Endothelial cell of umbilical vein (primary cell): ENCODE results near the gene TSPAN14. TPM values are rescaled to one million over a fixed set of nuclear protein-coding genes. Genes with fewer than 3 reads are reported as not detected.
A peak's percentile ranks its signal among the peaks of the same experiment; 100 is the strongest.

Experiments
- BruUV-seq: library from RNA; stranded (reverse); fragments of 400-500 nt; replicated peaks from 2 replicates; lab custom pipeline; 2021; lab: Mats Ljungman, UMichigan
- CTCF ChIA-PET: fragments of 300-600, 350-600 bp; sonication (Branson Sonifier 250); formaldehyde crosslinking; loops from one replicate; lab custom pipeline; 2021; ENCODE audit warnings: antibody characterized with exemption, inconsistent platforms; lab: Charles Lee
- POLR2A ChIA-PET: fragments of 300-600, 350-600 bp; sonication (Branson Sonifier 250); formaldehyde crosslinking; loops from one replicate; lab custom pipeline; 2021; ENCODE audit warnings: antibody characterized with exemption, inconsistent platforms; lab: Charles Lee
- DNase-seq: peaks from one replicate; pipeline ENCODE4 v3.0.0-alpha.2; 2011; ENCODE audit warnings: low read depth, low spot score
- FAIRE-seq: peaks from 2 replicates; lab custom pipeline; 2011; peaks lifted over from hg19 to GRCh38; lab: Jason Lieb, UNC
- H2AFZ ChIP-seq: 2 replicates; pipeline ENCODE4 v1.6.0; 2012; ENCODE audit warnings: low read depth, low read length, control low read depth, inconsistent platforms
- H3K27ac ChIP-seq: 2 replicates; pipeline ENCODE4 v1.5.1; 2011; ENCODE audit warnings: low read depth, mild to moderate bottlenecking, control low read depth, low read length, moderate library complexity; ENCODE audit not compliant: insufficient read depth
- H3K27me3 ChIP-seq, 2 experiments: 2 replicates each; pipeline versions ENCODE4 v1.6.0 to v1.6.1; 2011; ENCODE audit warnings: low read length in 2 of 2, mixed read lengths in 1 of 2; ENCODE audit not compliant: control insufficient read depth in 2 of 2, insufficient read depth in 2 of 2
- H3K36me3 ChIP-seq, 2 experiments: 2 replicates in 1 of 2; 3 replicates in 1 of 2; pipeline ENCODE4 v1.5.1; 2011; ENCODE audit warnings: low read length in 2 of 2, mild to moderate bottlenecking in 1 of 2, moderate library complexity in 1 of 2; ENCODE audit not compliant: control insufficient read depth in 2 of 2, insufficient read depth in 2 of 2; ENCODE audit errors: extremely low read depth in 1 of 2
- H3K4me1 ChIP-seq: 3 replicates; pipeline ENCODE4 v1.5.1; 2011; ENCODE audit warnings: mild to moderate bottlenecking, low read length; ENCODE audit not compliant: control insufficient read depth, insufficient read depth; ENCODE audit errors: extremely low read depth
- H3K4me2 ChIP-seq: 2 replicates; pipeline ENCODE4 v1.6.1; 2011; ENCODE audit warnings: low read length, control low read depth, mixed read lengths; ENCODE audit not compliant: insufficient read depth
- H3K4me3 ChIP-seq, 3 experiments: fragments of 200-600 bp in 1 of 3; sonication (generic), shearing (Covaris generic) in 1 of 3; replicated peaks in 1 of 3; 2 replicates each; pipeline ENCODE4 v1.5.1; 2011 to 2016; ENCODE audit warnings: control low read depth in 3 of 3, low read length in 3 of 3, mild to moderate bottlenecking in 2 of 3, inconsistent platforms in 1 of 3, low read depth in 1 of 3, moderate library complexity in 1 of 3; ENCODE audit not compliant: insufficient read depth in 1 of 3
- H3K79me2 ChIP-seq: 2 replicates; pipeline ENCODE4 v1.6.0; 2012; ENCODE audit warnings: low read length, inconsistent platforms; ENCODE audit not compliant: control insufficient read depth, insufficient read depth
- H3K9ac ChIP-seq: replicated peaks from 2 replicates; pipeline ENCODE3; 2011; ENCODE audit warnings: low read length, control low read depth; ENCODE audit not compliant: insufficient read depth; ENCODE audit errors: extremely low read depth
- H3K9me1 ChIP-seq: replicated peaks from 3 replicates; pipeline ENCODE4 v1.6.0; 2011; ENCODE audit warnings: mild to moderate bottlenecking, low read length; ENCODE audit not compliant: control insufficient read depth, insufficient read depth; ENCODE audit errors: extremely low read depth
- H3K9me3 ChIP-seq: replicated peaks from 2 replicates; pipeline ENCODE4 v1.5.1; 2012; ENCODE audit warnings: low read length, inconsistent platforms; ENCODE audit not compliant: control insufficient read depth, insufficient read depth
- H4K20me1 ChIP-seq: replicated peaks from 2 replicates; pipeline ENCODE3; 2011; ENCODE audit warnings: mild to moderate bottlenecking, low read length; ENCODE audit not compliant: control insufficient read depth, insufficient read depth; ENCODE audit errors: extremely low read depth
- CTCF ChIP-seq, 2 donors: IDR thresholded peaks; 1 replicate in 1 of 2; 2 replicates in 1 of 2; pipeline ENCODE4 v1.5.1; 2011; ENCODE audit warnings: low read length in 2 of 2, mild to moderate bottlenecking in 2 of 2, moderate library complexity in 2 of 2, control low read depth in 1 of 2, inconsistent platforms in 1 of 2, low read depth in 1 of 2; ENCODE audit not compliant: insufficient read depth in 1 of 2; ENCODE audit errors: extremely low read depth in 1 of 2
- EZH2 ChIP-seq: IDR thresholded peaks from 2 replicates; pipeline ENCODE4 v1.6.1; 2012; ENCODE audit warnings: borderline replicate concordance, low read depth, mild to moderate bottlenecking, moderate library complexity, low read length, inconsistent platforms; ENCODE audit not compliant: severe bottlenecking
- FOS ChIP-seq: IDR thresholded peaks from 2 replicates; pipeline ENCODE4 v1.6.1; 2011; ENCODE audit warnings: mild to moderate bottlenecking, low read length, moderate library complexity, borderline replicate concordance; ENCODE audit not compliant: insufficient read depth
- GATA2 ChIP-seq: IDR thresholded peaks from 2 replicates; pipeline ENCODE4 v1.7.0; 2011; ENCODE audit warnings: low read depth, mild to moderate bottlenecking, moderate library complexity, mixed read lengths, low read length; ENCODE audit not compliant: insufficient read length, insufficient read depth
- JUN ChIP-seq: IDR thresholded peaks from 2 replicates; pipeline ENCODE4 v1.6.1; 2011; ENCODE audit warnings: borderline replicate concordance, low read depth; ENCODE audit not compliant: insufficient read length, insufficient read depth
- MYC ChIP-seq: IDR thresholded peaks from one replicate; pipeline ENCODE4 v1.6.1; 2011; ENCODE audit warnings: mild to moderate bottlenecking, low read depth, low read length
- POLR2A ChIP-seq: IDR thresholded peaks from 2 replicates; pipeline ENCODE4 v1.6.1; 2012; ENCODE audit warnings: low read depth, mild to moderate bottlenecking, control low read depth, low read length
- POLR2AphosphoS5 ChIP-seq: IDR thresholded peaks from 2 replicates; pipeline ENCODE4 v1.6.1; 2012; ENCODE audit warnings: low read depth, mild to moderate bottlenecking, control low read depth, low read length, moderate library complexity; ENCODE audit not compliant: insufficient read depth
- dilution Hi-C: fragments of 300-500 bp; cut with MboI; formaldehyde crosslinking; loops from one replicate; pipeline ENCODE4 v1.15.0; 2019; ENCODE audit warnings: low sequenced_read_pairs; ENCODE audit not compliant: extremely low pct_ligation_motif_present
- intact Hi-C: fragments of 100-400 bp; cut with micrococcal nuclease; formaldehyde crosslinking; loops from one replicate; pipeline ENCODE4 v1.10.0; 2022
- polyA plus RNA-seq, 4 experiments: library from polyadenylated mRNA; depleted of rRNA in 3 of 4; stranded (reverse) in 3 of 4; unstranded in 1 of 4; fragments of >200 nt; gene quantifications; 2 replicates each; pipeline versions ENCODE4 v1.2.1 to v1.2.3, GENCODE V29; 2011 to 2012; ENCODE audit warnings: missing spikeins in 1 of 4
- total RNA-seq: library from RNA; stranded (reverse); gene quantifications from 2 replicates; pipeline ENCODE4 v1.2.3, GENCODE V29; 2021
- TF ChIP-seq, protein P1 (sequence below): IDR thresholded peaks from 2 replicates; pipeline ENCODE4 v1.6.1; 2011; ENCODE audit not compliant: insufficient read depth, insufficient read length

Gene TSPAN14
- total and polyA plus RNA-seq, 2 donors (not counting 3 experiments of a cell fraction or from before 2014, with no cell fraction given) = 210 to 242 TPM

- Histone ChIP-seq H4K20me1 (no peaks in the 10 kb centered on the region), H2AFZ (no peak overlapping the region), H3K36me3 (peaks cover 0 to 4% of the 10 kb centered on the region in 2 experiments), H3K27ac (peak overlapping the region; percentile 93), H3K9me1 (no peaks in the 10 kb centered on the region), H3K27me3 (no peaks in the 10 kb centered on the region), H3K4me1 (peaks cover 64% of the 10 kb centered on the region), H3K4me3 (peak overlapping the region; percentile 81 to 89 (median 87)), H3K9me3 (no peaks in the 10 kb centered on the region), H3K79me2 (peaks cover 59% of the 10 kb centered on the region), H3K9ac (peak overlapping the region; percentile 88), H3K4me2 (peak overlapping the region; percentile 77)
- dilution Hi-C loops (no loop called here), intact Hi-C loops (loop anchor here (1.0 to 5.0 kb wide), 3 partner anchors 22 to 208 kb away; no protein-coding TSS in a partner anchor)
- ChIA-PET CTCF (interaction anchor here (0.7 to 3.3 kb wide), 7 partner anchors 22 to 99 kb away, joined by 3 to 29 read pairs (median 5); no protein-coding TSS in a partner anchor), POLR2A (interaction anchor here (0.6 kb wide), 1 partner anchor 92 kb away, joined by 3 read pairs; no protein-coding TSS in a partner anchor)
- no TSS peak for BruUV-seq
- FAIRE-seq (peak; percentile 54), DNase-seq (peak; percentile 61)
- TF ChIP-seq, protein P1, sequence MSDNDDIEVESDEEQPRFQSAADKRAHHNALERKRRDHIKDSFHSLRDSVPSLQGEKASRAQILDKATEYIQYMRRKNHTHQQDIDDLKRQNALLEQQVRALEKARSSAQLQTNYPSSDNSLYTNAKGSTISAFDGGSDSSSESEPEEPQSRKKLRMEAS = no peak
- no peak for TF ChIP-seq POLR2A
- TF ChIP-seq FOS = no peak
- TF ChIP-seq POLR2AphosphoS5 = no peak
- TF ChIP-seq MYC = no peak
Observed at GRCh38 chr10:80410578-80411145, 43.4 kb upstream of the TSPAN14 start.

DNA sequence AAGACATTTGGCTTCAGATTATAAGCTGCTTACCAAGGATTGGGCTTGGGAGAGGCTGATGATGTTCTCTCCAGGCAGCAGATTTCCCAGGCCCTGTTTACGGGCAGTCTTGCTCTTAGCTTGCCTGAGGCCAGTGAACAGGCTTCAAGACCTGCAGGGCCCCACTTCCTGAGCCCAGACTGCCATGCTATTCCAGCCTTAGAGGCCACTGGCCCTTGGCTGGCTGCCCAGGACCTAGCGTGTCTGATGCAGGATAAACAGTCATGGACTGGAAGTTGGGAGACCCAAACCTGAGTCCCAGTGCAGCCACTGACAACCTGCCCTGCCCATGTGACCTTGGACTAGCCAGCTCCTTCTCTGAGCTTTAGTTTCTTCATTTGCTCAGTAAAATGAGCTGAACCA is 42.8 kb upstream of the TSPAN14 start:
- TF ChIP-seq, protein P1 = no peak
- TF ChIP-seq MYC (peak; percentile 55), POLR2A (peak; percentile 88), JUN (no peak), EZH2 (no peak), CTCF (IDR thresholded peaks at IDR 0.05; ENCODE audit: extremely low read depth in 1 of 2, insufficient read depth in 1 of 2, low read depth in 1 of 2, low read length in 2 of 2) (no peak), FOS (peak; percentile 21), POLR2AphosphoS5 (peak; percentile 81), GATA2 (peak; percentile 42)
- Histone ChIP-seq H2AFZ (no peak overlapping the region), H3K9me1 (no peaks in the 10 kb centered on the region), H3K79me2 (peaks cover 65% of the 10 kb centered on the region), H4K20me1 (no peaks in the 10 kb centered on the region), H3K4me3 (peak overlapping the region in 1 of 3 experiments; percentile 89), H3K9me3 (no peaks in the 10 kb centered on the region), H3K4me2 (peak overlapping the region; percentile 77), H3K4me1 (peaks cover 69% of the 10 kb centered on the region), H3K9ac (peak overlapping the region; percentile 88), H3K27me3 (no peaks in the 10 kb centered on the region), H3K36me3 (peaks cover 0 to 4% of the 10 kb centered on the region in 2 experiments), H3K27ac (peak overlapping the region; percentile 93)
- no TSS peak for BruUV-seq
- FAIRE-seq (peak; percentile 92), DNase-seq (peak; percentile 97)
- intact Hi-C loops = loop anchor here (1.0 to 5.0 kb wide), 3 partner anchors 23 to 209 kb away; no protein-coding TSS in a partner anchor
- dilution Hi-C loops = no loop called here
- CTCF ChIA-PET = interaction anchor here (1.6 to 3.3 kb wide), 5 partner anchors 29 to 99 kb away, joined by 4 to 29 read pairs (median 9); no protein-coding TSS in a partner anchor
- POLR2A ChIA-PET = interaction anchor here (0.6 kb wide), 1 partner anchor 91 kb away, joined by 3 read pairs; no protein-coding TSS in a partner anchor
